Measurements from ENCODE around the gene ROBO2. TPM values are rescaled to one million over a fixed set of nuclear protein-coding genes. Genes with fewer than 3 reads are reported as not detected.

Gene ROBO2
- total RNA-seq, 1 experiment from 2014 or later, result 0.16 TPM

DNA sequence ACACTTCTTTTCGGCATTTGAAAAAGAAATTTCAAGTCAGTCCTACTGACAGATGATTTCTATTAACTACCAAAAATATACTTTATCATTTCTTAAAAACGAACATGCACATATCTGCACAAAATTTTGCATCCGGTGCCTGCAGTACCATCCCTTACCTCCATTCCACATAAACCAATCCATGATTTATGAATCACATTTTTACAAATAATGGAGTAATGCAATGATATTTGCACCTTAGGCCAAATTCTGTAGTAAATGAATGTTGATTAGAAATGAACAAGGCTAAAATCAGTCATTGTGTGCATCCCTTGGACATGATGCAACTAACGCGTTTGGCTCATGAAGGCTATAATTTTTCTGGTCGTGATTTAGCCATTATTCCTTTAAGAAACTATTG, 46.5 kb downstream of the ROBO2 start:
- CTCF ChIA-PET, result no interaction called here
- Histone ChIP-seq H3K36me3 (ENCODE audit: control insufficient read depth, insufficient read depth, low read length) (no peaks in the 10 kb centered on the region), H3K9me3 (no peaks in the 10 kb centered on the region), H3K4me3 (ENCODE audit: low read depth, low read length) (no peak overlapping the region), H3K27me3 (replicated peaks; ENCODE audit: control insufficient read depth, insufficient read depth, low read length) (no peaks in the 10 kb centered on the region), H3K4me1 (no peaks in the 10 kb centered on the region)
- peak in 1 of 2 experiments; percentile 6 for TF ChIP-seq CTCF (IDR thresholded peaks at IDR 0.05; ENCODE audit: insufficient read depth in 1 of 2, low read depth in 1 of 2, low read length in 1 of 2, severe bottlenecking in 1 of 2, unreplicated experiment in 1 of 2)
- no TSS peak for BruUV-seq (replicated peaks)
- POLR2A ChIA-PET, result no interaction called here
- no peak overlapping the region for H3K4me3 Mint-ChIP-seq (ENCODE audit: unreplicated experiment)
- DNase-seq, result no peak
- H3K36me3 Mint-ChIP-seq (ENCODE audit: insufficient read depth, unreplicated experiment), result no peaks in the 10 kb centered on the region
- no peak overlapping the region for H3K27ac Mint-ChIP-seq (ENCODE audit: unreplicated experiment)
- peaks cover 3% of the 10 kb centered on the region for H3K27me3 Mint-ChIP-seq (ENCODE audit: insufficient read depth, unreplicated experiment)
- H3K4me1 Mint-ChIP-seq (ENCODE audit: low read depth, unreplicated experiment), result no peaks in the 10 kb centered on the region
- intact Hi-C loops (cut with micrococcal nuclease; ENCODE audit: unreplicated experiment), result no loop called here
- no peaks in the 10 kb centered on the region for H3K9me3 Mint-ChIP-seq (ENCODE audit: unreplicated experiment)

DNA sequence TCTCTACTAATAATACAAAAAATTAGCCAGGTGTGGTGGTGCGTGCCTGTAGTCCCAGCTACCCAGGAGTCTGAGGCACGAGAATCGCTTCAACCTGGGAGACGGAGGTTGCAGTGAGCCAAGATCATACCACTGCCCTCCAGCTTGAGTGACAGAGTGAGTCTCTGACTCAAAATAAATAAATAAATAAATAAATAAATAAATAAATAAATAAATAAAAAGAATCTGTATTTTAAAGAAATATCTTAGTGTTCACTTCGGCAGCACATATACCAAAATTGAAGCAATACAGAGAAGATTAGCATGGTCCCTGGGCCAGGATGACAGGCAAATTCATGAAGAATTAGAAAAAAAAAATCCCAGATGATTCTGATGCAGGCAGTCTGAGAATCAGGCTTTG, 51.9 kb downstream of the ROBO2 start:
- Histone ChIP-seq H3K36me3 (ENCODE audit: control insufficient read depth, insufficient read depth, low read length) (no peaks in the 10 kb centered on the region), H3K4me1 (no peaks in the 10 kb centered on the region), H3K27me3 (replicated peaks; ENCODE audit: control insufficient read depth, insufficient read depth, low read length) (no peaks in the 10 kb centered on the region), H3K4me3 (ENCODE audit: low read depth, low read length) (no peak overlapping the region), H3K9me3 (no peaks in the 10 kb centered on the region)
- no peak overlapping the region for H3K27ac Mint-ChIP-seq (ENCODE audit: unreplicated experiment)
- no peaks in the 10 kb centered on the region for H3K36me3 Mint-ChIP-seq (ENCODE audit: insufficient read depth, unreplicated experiment)
- H3K4me1 Mint-ChIP-seq (ENCODE audit: low read depth, unreplicated experiment), result no peaks in the 10 kb centered on the region
- ChIA-PET CTCF (no interaction called here), POLR2A (no interaction called here)
- BruUV-seq (replicated peaks), result no TSS peak
- intact Hi-C loops (cut with micrococcal nuclease; ENCODE audit: unreplicated experiment), result no loop called here
- no peak for DNase-seq
- TF ChIP-seq CTCF (IDR thresholded peaks at IDR 0.05; ENCODE audit: insufficient read depth in 1 of 2, low read depth in 1 of 2, low read length in 1 of 2, severe bottlenecking in 1 of 2, unreplicated experiment in 1 of 2), result no peak
- no peak overlapping the region for H3K4me3 Mint-ChIP-seq (ENCODE audit: unreplicated experiment)
- no peaks in the 10 kb centered on the region for H3K9me3 Mint-ChIP-seq (ENCODE audit: unreplicated experiment)
- H3K27me3 Mint-ChIP-seq (ENCODE audit: insufficient read depth, unreplicated experiment), result no peaks in the 10 kb centered on the region

- Mint-ChIP-seq H3K27me3 (ENCODE audit: insufficient read depth, unreplicated experiment) (no peaks in the 10 kb centered on the region), H3K9me3 (ENCODE audit: unreplicated experiment) (no peaks in the 10 kb centered on the region), H3K36me3 (ENCODE audit: insufficient read depth, unreplicated experiment) (no peaks in the 10 kb centered on the region), H3K4me1 (ENCODE audit: low read depth, unreplicated experiment) (no peaks in the 10 kb centered on the region), H3K4me3 (ENCODE audit: unreplicated experiment) (no peak overlapping the region), H3K27ac (ENCODE audit: unreplicated experiment) (no peak overlapping the region)
- Histone ChIP-seq H3K9me3 (no peaks in the 10 kb centered on the region), H3K4me1 (no peaks in the 10 kb centered on the region), H3K27me3 (replicated peaks; ENCODE audit: control insufficient read depth, insufficient read depth, low read length) (no peaks in the 10 kb centered on the region), H3K36me3 (ENCODE audit: control insufficient read depth, insufficient read depth, low read length) (no peaks in the 10 kb centered on the region), H3K4me3 (ENCODE audit: low read depth, low read length) (no peak overlapping the region)
- intact Hi-C loops (cut with micrococcal nuclease; ENCODE audit: unreplicated experiment), result no loop called here
- TF ChIP-seq CTCF (IDR thresholded peaks at IDR 0.05; ENCODE audit: insufficient read depth in 1 of 2, low read depth in 1 of 2, low read length in 1 of 2, severe bottlenecking in 1 of 2, unreplicated experiment in 1 of 2), result no peak
- BruUV-seq (replicated peaks), result no TSS peak
- no peak for DNase-seq
- POLR2A ChIA-PET, result no interaction called here
- CTCF ChIA-PET, result no interaction called here
Observed at GRCh38 chr3:77093101-77093500, 53.2 kb downstream of the ROBO2 start.

All from Caco-2 (cell line).